Gastrocnemius medialis (tissue), 4 donors: Measurements from ENCODE around the gene NEO1.

Source experiments
- POLR2A ChIP-seq, 2 donors: fragments of 450-650 bp; IDR thresholded peaks; one replicate each; pipeline ENCODE4 v1.6.1; 2017; ENCODE audit warnings: antibody characterized with exemption in 2 of 2, mild to moderate bottlenecking in 2 of 2, moderate library complexity in 2 of 2
- TF ChIP-seq, protein P1 (sequence below), 5 experiments: fragments of 450-650 bp in 3 of 5; fragments of 200-600 bp in 2 of 5; sonication (generic) in 2 of 5; IDR thresholded peaks in 4 of 5; conservative IDR thresholded peaks in 1 of 5; 1 replicate in 4 of 5; 2 replicates in 1 of 5; pipeline ENCODE4 v1.5.1; 2016 to 2019; ENCODE audit warnings: antibody characterized with exemption in 5 of 5, mild to moderate bottlenecking in 3 of 5, moderate library complexity in 3 of 5

DNA sequence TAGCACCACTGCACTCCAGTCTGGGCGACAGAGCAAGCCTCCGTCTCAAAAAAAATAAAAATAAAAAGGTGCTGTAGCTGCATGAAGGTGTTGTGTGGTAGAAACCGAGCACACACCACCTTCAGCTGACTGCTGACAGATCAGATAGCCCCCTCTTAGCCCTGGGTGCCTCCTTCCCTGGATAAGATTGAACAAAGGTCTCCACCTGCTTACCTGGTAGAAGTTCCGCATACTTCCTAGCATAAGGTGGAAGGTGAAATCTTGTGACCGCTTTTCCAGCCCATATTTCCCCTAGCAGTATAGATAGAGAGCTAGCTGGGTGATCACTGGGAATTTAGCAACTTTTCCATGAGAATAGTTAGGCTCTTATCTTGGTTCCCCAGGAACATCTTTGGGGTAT, 18.7 kb upstream of the NEO1 start:
- TF ChIP-seq, protein P1, sequence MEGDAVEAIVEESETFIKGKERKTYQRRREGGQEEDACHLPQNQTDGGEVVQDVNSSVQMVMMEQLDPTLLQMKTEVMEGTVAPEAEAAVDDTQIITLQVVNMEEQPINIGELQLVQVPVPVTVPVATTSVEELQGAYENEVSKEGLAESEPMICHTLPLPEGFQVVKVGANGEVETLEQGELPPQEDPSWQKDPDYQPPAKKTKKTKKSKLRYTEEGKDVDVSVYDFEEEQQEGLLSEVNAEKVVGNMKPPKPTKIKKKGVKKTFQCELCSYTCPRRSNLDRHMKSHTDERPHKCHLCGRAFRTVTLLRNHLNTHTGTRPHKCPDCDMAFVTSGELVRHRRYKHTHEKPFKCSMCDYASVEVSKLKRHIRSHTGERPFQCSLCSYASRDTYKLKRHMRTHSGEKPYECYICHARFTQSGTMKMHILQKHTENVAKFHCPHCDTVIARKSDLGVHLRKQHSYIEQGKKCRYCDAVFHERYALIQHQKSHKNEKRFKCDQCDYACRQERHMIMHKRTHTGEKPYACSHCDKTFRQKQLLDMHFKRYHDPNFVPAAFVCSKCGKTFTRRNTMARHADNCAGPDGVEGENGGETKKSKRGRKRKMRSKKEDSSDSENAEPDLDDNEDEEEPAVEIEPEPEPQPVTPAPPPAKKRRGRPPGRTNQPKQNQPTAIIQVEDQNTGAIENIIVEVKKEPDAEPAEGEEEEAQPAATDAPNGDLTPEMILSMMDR (IDR thresholded peaks at IDR 0.05 in 4 of 5, conservative IDR thresholded peaks at IDR 0.05 in 1 of 5) = no peak
- no peak for TF ChIP-seq POLR2A (IDR thresholded peaks at IDR 0.05)
